Naive thymus-derived CD8-positive, alpha-beta T cell (primary cell): Measurements from ENCODE around the gene TMEM72. TPM values are rescaled to one million over a fixed set of nuclear protein-coding genes. Genes with fewer than 3 reads are reported as not detected.

Experiments used
- ATAC-seq, 2 donors: fragments of 150-1000 bp; cut with Tn5 transposase in 1 of 2; sonication (Bioruptor Pico), chemical (Tn5 transposase) in 1 of 2; 1 replicate in 1 of 2; 2 replicates in 1 of 2; pipeline ENCODE4 v1.10.0; 2021; ENCODE audit warnings: mild to moderate bottlenecking in 2 of 2, moderate library complexity in 2 of 2
- POLR2A ChIA-PET: fragments of 350-600 bp; sonication (Branson Sonifier 250); formaldehyde crosslinking; loops from one replicate; lab custom pipeline; 2021; ENCODE audit warnings: antibody characterized with exemption; lab: Charles Lee
- DNase-seq, 10 donors: peaks; one replicate each; pipeline versions ENCODE4 v3.0.0 to v3.0.0-alpha.2; 2020 to 2022
- H3K27ac Mint-ChIP-seq, 10 donors: one replicate each; pipeline ENCODE4 v1.8.0; 2020 to 2022; ENCODE audit warnings: mild to moderate bottlenecking in 10 of 10, mixed read lengths in 10 of 10, moderate library complexity in 4 of 10, inconsistent platforms in 1 of 10
- H3K27me3 Mint-ChIP-seq, 5 donors: one replicate each; pipeline ENCODE4 v1.8.0; 2021 to 2022; ENCODE audit warnings: mixed read lengths in 5 of 5
- H3K36me3 Mint-ChIP-seq, 3 donors: one replicate each; pipeline ENCODE4 v1.8.0; 2020 to 2022; ENCODE audit warnings: mixed read lengths in 3 of 3, mild to moderate bottlenecking in 2 of 3, inconsistent platforms in 1 of 3
- H3K4me1 Mint-ChIP-seq, 4 donors: one replicate each; pipeline ENCODE4 v1.8.0; 2021 to 2022; ENCODE audit warnings: mixed read lengths in 4 of 4
- H3K4me3 Mint-ChIP-seq, 10 donors: one replicate each; pipeline ENCODE4 v1.8.0; 2020 to 2022; ENCODE audit warnings: mild to moderate bottlenecking in 10 of 10, mixed read lengths in 10 of 10, moderate library complexity in 6 of 10, inconsistent platforms in 1 of 10
- H3K9me3 Mint-ChIP-seq, 9 donors: one replicate each; pipeline ENCODE4 v1.8.0; 2020 to 2022; ENCODE audit warnings: mixed read lengths in 9 of 9, mild to moderate bottlenecking in 3 of 9, inconsistent platforms in 1 of 9, moderate library complexity in 1 of 9
- polyA plus RNA-seq, 3 donors: library from polyadenylated mRNA; unstranded; fragments of 300-500 nt; fragmentation: Illumina TruSeq; gene quantifications; one replicate each; pipeline ENCODE4 v1.2.3, GENCODE V29; 2021
- total RNA-seq, 8 experiments: library from RNA in 2 of 8; stranded (reverse) in 2 of 8; gene quantifications; one replicate each; pipeline ENCODE4 v1.2.3 and lab custom pipeline; 2021 to 2026

Gene TMEM72
- total and polyA plus RNA-seq, 5 experiments from 2014 or later = not detected

DNA sequence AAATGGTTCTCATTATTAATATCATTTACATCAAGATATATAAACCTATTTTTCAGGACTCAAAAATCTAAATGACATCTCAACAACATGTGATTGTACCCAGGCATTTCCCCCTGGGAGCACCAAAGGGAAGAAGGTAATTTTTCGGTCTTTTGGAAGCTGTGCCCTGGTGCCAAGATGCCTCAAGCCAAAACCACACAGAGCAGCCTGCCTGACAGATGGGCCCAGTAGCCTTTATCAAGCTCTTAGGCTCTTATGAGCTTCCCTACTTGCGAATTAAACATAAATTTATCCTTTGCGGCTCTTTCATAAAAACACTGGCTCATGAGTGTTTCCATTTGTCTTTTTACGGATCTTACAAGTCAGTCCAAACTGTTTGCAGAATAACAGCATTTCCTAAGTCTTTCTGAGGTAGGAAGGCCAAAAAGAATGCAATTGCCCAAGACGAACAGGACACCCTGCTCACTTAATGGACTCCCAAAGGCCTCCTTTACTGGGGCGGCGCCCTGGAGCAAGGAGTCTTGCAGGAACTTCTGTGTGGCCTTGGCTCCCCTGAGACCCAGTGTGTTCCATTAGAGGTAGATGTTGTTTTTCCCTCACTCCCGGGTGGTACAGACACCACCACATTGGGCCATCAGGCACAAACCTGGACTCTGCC is 44.4 kb downstream of the TMEM72 start:
- ATAC-seq (no peak), DNase-seq (no peak)
- POLR2A ChIA-PET = no interaction called here
- peaks cover 0 to 27% (median 11%) of the 10 kb centered on the region in 3 donors for H3K36me3 Mint-ChIP-seq
- no peaks in the 10 kb centered on the region for H3K27me3 Mint-ChIP-seq
- peaks cover 19 to 38% (median 34%) of the 10 kb centered on the region in 4 donors for H3K4me1 Mint-ChIP-seq
- peak overlapping the region in 1 of 10 donors; percentile 21 for H3K27ac Mint-ChIP-seq
- peaks cover 0 to 3% (median 0%) of the 10 kb centered on the region in 9 donors for H3K9me3 Mint-ChIP-seq
- peak overlapping the region in 1 of 10 donors; percentile 10 for H3K4me3 Mint-ChIP-seq

DNA sequence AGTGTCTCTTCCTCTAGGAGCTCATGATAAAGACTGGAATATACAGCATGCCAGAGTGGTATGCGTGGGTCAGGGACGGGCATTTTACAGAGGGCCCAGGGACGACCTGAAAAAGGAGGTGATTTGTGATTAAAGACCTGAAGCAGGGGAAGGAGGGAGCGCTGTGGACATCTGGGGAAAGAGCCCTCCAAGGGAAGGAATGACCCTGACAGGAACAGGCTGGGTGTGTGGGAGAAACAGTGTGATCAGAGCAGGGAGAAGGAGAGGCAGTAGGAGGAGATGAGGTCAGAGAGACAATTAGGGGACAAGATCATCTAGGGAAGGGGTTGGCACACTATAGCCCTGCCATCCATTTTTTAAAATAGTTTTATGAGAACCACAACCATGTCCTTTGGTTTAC is 45.1 kb downstream of the TMEM72 start:
- Mint-ChIP-seq H3K4me3 (peak overlapping the region in 2 of 10 donors; percentile 36 to 46), H3K36me3 (peaks cover 0 to 27% (median 11%) of the 10 kb centered on the region in 3 donors), H3K27ac (no peak overlapping the region), H3K4me1 (peaks cover 18 to 41% (median 38%) of the 10 kb centered on the region in 4 donors), H3K9me3 (peaks cover 0 to 3% (median 0%) of the 10 kb centered on the region in 9 donors), H3K27me3 (no peaks in the 10 kb centered on the region)
- POLR2A ChIA-PET = interaction anchor here (3.7 kb wide), 1 partner anchor 44 kb away, joined by 14 read pairs; the partner anchor contains the start of gene ZNF22
- ATAC-seq = no peak
- no peak for DNase-seq

DNA sequence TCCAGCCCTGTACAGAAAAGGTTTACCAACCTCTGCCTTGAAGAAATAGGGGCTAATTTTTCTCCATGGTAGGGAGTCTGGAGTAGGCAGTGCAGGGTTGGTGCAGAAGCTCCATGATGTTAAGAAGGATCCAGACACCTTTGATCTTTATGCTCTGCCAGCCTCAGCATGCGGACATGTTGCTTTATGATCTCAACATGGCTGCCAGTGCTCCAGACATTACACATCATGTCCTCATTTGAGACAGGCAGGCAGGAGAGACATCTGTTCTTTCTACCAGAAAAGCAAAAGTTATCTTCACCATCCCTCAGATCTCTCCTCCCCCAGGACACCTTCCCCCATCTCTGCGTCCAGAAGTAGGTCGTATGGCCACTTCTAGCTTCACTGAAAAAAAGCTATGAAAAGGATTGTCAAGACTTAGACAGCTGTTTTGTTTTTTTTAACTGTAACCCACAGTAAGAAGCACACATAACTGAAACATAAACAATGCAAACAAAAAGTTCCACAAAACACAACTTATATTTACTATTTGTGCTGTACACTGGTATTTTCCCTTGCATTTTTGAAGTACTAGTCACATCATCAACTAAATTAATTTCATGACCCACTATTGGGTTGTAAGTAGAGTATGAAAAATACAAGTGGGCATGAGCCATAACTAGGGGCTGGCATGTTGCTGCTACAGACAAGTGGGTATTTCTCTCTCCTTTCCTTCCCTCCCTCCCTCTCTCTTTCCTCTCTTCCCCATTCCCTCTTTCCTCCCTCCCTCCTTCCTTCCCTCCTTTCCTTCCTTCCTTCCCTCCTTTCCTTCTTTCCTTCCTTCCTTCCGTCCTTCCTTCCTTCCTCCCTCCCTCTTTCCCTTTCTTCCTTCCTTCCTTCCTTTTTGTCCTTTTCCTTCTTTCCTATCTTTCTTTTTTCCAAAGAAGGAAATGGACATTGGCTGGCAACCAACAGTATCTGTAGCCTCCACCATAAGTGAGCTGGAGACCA is 45.9 kb downstream of the TMEM72 start:
- ATAC-seq (no peak), DNase-seq (no peak)
- Mint-ChIP-seq H3K27ac (peak overlapping the region in 2 of 10 donors; percentile 7 to 18), H3K4me3 (peak overlapping the region in 4 of 10 donors; percentile 26 to 89 (median 84)), H3K9me3 (peaks cover 0 to 3% (median 0%) of the 10 kb centered on the region in 9 donors), H3K4me1 (peaks cover 18 to 42% (median 40%) of the 10 kb centered on the region in 4 donors), H3K36me3 (peaks cover 0 to 27% (median 11%) of the 10 kb centered on the region in 3 donors), H3K27me3 (no peaks in the 10 kb centered on the region)
- POLR2A ChIA-PET = interaction anchor here (3.7 kb wide), 1 partner anchor 43 kb away, joined by 14 read pairs; the partner anchor contains the start of gene ZNF22

DNA sequence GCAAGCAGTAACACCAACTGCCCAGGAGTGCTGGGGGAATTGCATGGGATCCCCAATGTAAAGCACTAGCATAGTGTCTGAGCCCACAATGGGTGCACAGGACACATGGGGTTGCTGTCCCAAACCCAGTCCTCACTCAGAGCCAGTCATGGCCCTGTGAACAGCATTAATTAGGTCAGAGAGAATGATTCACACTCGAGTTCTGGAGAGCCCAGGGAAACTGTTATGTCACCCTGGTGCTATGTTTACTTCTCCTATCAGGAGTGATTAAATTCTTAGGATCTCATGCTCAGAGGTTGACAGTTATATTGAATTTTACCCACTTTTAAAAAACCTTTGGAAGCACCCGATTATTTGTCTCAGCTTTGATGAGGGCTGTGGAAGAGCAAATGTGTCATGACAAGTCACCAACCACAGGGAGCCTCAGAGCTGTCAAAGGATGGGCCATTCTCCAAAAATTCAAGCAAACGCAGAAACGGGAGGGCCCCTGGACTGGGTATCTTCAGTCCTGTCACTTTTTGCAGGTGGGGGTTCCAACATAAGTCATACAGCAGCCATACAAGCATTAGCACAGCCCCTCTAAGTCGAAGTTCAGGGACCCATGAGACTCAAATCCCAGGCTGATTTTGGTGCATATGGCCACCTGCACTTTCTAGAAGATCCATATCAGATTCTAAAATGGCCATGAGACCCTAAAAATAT is 47.2 kb downstream of the TMEM72 start:
- POLR2A ChIA-PET = interaction anchor here (1.4 to 3.7 kb wide), 3 partner anchors 42 to 79 kb away, joined by 5 to 14 read pairs (median 7); partner anchors contain the start of gene ZNF22
- Mint-ChIP-seq H3K36me3 (peaks cover 0 to 24% (median 11%) of the 10 kb centered on the region in 3 donors), H3K27ac (peak overlapping the region in 8 of 10 donors; percentile 19 to 91 (median 90)), H3K4me1 (peaks cover 20 to 51% (median 40%) of the 10 kb centered on the region in 4 donors), H3K27me3 (peaks cover 0 to 9% (median 0%) of the 10 kb centered on the region in 5 donors), H3K4me3 (peak overlapping the region; percentile 83 to 92 (median 88)), H3K9me3 (peaks cover 0 to 3% (median 0%) of the 10 kb centered on the region in 9 donors)
- DNase-seq = no peak
- ATAC-seq = no peak

DNA sequence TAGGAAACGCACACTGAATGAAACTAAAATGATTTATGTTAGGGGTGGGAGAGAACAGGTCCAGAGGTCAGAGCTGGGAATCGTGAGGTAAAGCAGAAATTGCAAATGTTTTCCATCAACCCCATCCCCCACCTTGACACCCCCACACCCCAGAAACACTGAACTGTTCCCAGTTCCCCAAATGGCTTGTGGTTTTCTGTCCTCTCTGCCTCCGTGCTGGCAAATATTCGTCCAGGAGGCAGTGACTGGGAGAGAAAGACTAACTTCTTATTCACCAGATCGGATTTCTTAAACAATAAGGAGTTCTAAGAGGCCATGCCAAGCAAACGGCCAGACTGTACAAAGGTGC is 47.7 kb downstream of the TMEM72 start:
- peak overlapping the region; percentile 48 to 91 (median 86) for H3K27ac Mint-ChIP-seq
- peak overlapping the region; percentile 83 to 92 (median 88) for H3K4me3 Mint-ChIP-seq
- peaks cover 0 to 23% (median 13%) of the 10 kb centered on the region in 3 donors for H3K36me3 Mint-ChIP-seq

DNA sequence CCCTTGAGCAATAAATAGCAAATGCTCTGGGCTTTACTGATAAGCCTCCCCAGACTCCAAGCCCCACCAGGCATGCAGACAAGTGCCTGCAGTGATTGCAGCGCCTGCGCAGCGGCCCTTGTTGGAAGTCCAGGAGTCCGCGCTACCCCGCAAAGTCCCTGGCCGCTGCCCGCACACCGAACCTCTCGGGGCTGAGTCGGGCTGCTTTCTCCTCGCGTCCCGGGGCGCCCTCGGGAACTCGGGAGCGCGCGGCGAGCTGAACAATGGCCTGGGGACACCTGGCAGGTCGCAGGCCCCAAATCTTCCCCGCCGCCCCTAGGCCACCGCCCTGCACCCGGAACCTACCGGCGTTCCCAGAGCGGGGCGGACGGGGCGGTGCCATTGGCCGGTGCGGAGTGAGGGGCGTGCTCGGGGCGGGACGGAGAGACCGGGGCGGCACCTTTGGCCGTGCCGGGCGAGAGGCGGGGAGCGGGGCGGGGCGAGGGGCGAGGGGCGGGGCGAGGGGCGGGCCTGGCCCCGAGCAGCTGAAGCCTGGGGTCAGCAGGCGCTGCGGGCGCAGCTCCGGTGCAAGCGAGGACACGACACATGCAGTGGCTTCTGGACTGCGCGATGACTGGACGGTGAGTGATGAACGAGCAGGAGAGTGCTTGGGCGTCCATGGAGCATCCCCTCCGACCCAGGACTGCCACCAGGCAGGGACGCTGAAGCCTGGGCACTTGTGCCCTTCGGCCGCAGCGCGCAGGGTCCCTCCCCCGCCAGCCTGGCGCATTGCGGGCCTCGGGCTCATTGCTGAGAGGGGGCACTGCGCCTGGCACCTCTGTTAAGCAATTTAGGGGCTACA is 48.3 kb downstream of the TMEM72 start, which contains the start of gene RASSF4:
RASSF4 (plus strand) TSS at position 556 of the 841 bp plus-strand sequence. CDS start 10,401 bp downstream, outside the sequence.
- DNase-seq (peak; percentile 83 to 93 (median 89)), ATAC-seq (peak; percentile 99 to 100)
- H3K9me3 Mint-ChIP-seq = peaks cover 0 to 3% (median 0%) of the 10 kb centered on the region in 9 donors
- POLR2A ChIA-PET = interaction anchor here (1.0 to 3.7 kb wide), 4 partner anchors 9 to 81 kb away, joined by 3 to 14 read pairs (median 6); partner anchors contain the start of gene ZNF22
- H3K36me3 Mint-ChIP-seq = peaks cover 0 to 19% (median 13%) of the 10 kb centered on the region in 3 donors
- peaks cover 20 to 62% (median 40%) of the 10 kb centered on the region in 4 donors for H3K4me1 Mint-ChIP-seq
- H3K4me3 Mint-ChIP-seq = peak within 1 kb of the TSS; percentile 83 to 92 (median 88)
- H3K27ac Mint-ChIP-seq = peak within 1 kb of the TSS; percentile 48 to 91 (median 86)
- peaks cover 0 to 9% (median 0%) of the 10 kb centered on the region in 5 donors for H3K27me3 Mint-ChIP-seq

More for the DNA sequence above, 47.7 kb downstream of the TMEM72 start:
- ATAC-seq (no peak), DNase-seq (peak in 1 of 10 donors; percentile 18)
- Mint-ChIP-seq H3K9me3 (peaks cover 0 to 3% (median 0%) of the 10 kb centered on the region in 9 donors), H3K27me3 (peaks cover 0 to 9% (median 0%) of the 10 kb centered on the region in 5 donors), H3K4me1 (peaks cover 20 to 56% (median 40%) of the 10 kb centered on the region in 4 donors)
- POLR2A ChIA-PET = interaction anchor here (1.0 to 3.7 kb wide), 4 partner anchors 9 to 80 kb away, joined by 3 to 14 read pairs (median 6); partner anchors contain the start of gene ZNF22

DNA sequence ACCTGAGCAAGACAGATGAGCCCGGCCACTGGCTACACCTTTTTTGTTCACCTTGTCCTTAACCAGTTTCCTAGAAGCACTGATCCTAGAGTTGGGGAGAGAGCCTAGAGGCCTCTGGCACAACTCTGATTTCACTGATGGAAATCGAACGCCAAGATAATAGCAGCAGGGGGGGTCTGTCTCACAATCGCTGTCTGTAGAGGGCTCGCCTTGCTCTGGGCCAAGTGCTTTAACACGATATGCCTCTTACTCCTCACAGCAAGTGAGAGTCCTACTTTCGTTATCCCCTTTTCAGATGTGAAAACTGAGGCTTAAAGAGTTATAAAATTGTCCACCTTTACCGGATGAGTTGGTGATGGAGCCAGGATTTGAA is 48.9 kb downstream of the TMEM72 start:
- DNase-seq (no peak), ATAC-seq (no peak)
- POLR2A ChIA-PET = interaction anchor here (1.4 to 3.7 kb wide), 2 partner anchors 40 to 47 kb away, joined by 7 to 14 read pairs; partner anchors contain the start of gene ZNF22
- Mint-ChIP-seq H3K4me1 (peaks cover 16 to 67% (median 36%) of the 10 kb centered on the region in 4 donors), H3K27ac (peak overlapping the region in 3 of 10 donors; percentile 21 to 89 (median 57)), H3K9me3 (peaks cover 0 to 3% (median 0%) of the 10 kb centered on the region in 9 donors), H3K4me3 (peak overlapping the region; percentile 71 to 92 (median 88)), H3K27me3 (peaks cover 0 to 9% (median 0%) of the 10 kb centered on the region in 5 donors), H3K36me3 (peaks cover 0 to 13% (median 13%) of the 10 kb centered on the region in 3 donors)

DNA sequence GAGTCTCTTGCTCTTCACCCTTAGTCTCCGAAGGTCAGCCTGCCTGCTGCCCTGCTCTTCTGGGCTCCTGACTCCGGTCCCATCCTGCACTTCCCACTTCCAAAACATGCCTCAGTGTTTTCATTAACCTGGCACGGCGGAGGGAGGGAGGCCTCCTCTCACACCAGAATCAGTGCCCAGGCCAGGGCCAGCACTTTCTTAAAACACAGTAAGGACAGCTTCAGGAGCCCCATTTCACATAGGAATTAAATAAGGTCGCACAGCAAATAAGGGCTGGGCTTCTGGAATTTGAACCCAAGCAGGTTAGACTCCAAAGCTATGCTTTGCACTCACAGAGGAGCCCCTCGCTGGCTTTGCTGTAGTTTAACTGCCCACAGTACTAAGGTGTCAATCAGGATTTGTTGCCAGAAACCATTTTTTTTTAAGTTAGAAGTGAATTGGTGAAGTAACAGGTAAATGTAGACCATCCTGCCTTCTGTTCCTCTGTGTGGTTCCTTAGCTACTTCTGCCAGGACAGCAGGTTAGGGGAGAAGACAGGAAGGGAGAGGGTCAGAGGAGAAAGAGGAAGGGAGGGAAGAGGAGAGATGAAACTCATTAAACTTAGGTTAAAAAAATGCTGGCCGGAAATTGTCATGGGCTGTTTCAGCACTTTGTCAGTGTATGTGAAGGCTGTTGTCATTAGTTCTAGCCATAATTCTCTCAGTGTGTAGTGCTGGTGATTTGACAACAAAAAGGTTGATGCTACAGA is 49.5 kb downstream of the TMEM72 start:
- H3K9me3 Mint-ChIP-seq = peaks cover 0 to 3% (median 0%) of the 10 kb centered on the region in 9 donors

DNA sequence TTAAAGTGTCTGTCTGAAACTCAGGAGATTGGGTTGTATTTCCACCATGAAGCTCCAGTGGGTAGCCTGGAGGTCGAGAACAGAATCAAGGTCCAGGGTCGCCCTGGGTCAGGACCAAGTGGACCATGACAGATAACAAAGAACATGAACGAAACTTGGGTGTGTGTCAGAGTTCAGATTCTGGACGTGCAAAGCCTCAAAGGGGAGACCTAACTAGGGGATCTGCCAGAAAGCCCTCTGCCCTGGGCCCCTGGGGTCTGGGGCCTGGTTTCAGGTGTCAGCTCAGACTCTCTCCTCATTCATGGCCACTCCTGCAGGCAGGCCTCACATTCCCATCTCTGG is 50.1 kb downstream of the TMEM72 start:
- Mint-ChIP-seq H3K27ac (peak overlapping the region in 1 of 10 donors; percentile 21), H3K9me3 (peaks cover 0 to 3% (median 0%) of the 10 kb centered on the region in 9 donors), H3K36me3 (peaks cover 0 to 9% (median 9%) of the 10 kb centered on the region in 3 donors), H3K4me1 (peaks cover 17 to 76% (median 35%) of the 10 kb centered on the region in 4 donors), H3K27me3 (peaks cover 0 to 9% (median 0%) of the 10 kb centered on the region in 5 donors), H3K4me3 (peak overlapping the region in 5 of 10 donors; percentile 71 to 92 (median 89))
- DNase-seq = no peak
- POLR2A ChIA-PET = interaction anchor here (0.6 kb wide), 1 partner anchor 115 kb away, joined by 8 read pairs; no protein-coding TSS in a partner anchor
- ATAC-seq = no peak

More for the DNA sequence above, 49.5 kb downstream of the TMEM72 start:
- peaks cover 0 to 13% (median 13%) of the 10 kb centered on the region in 3 donors for H3K36me3 Mint-ChIP-seq
- peaks cover 0 to 9% (median 0%) of the 10 kb centered on the region in 5 donors for H3K27me3 Mint-ChIP-seq
- POLR2A ChIA-PET = interaction anchor here (0.6 kb wide), 1 partner anchor 116 kb away, joined by 8 read pairs; no protein-coding TSS in a partner anchor
- ATAC-seq (no peak), DNase-seq (no peak)
- H3K4me3 Mint-ChIP-seq = peak overlapping the region; percentile 71 to 92 (median 88)
- peaks cover 18 to 73% (median 36%) of the 10 kb centered on the region in 4 donors for H3K4me1 Mint-ChIP-seq
- peak overlapping the region in 4 of 10 donors; percentile 21 to 89 (median 66) for H3K27ac Mint-ChIP-seq
